BE2C (cell line): Measurements from ENCODE around the gene SWSAP1.

Source experiments
- DNase-seq: peaks from one replicate; pipeline ENCODE4 v3.0.0-alpha.2; 2020
- H3K27me3 ChIP-seq: fragments of 250-450 bp; sonication (Bioruptor Pico); 2 replicates; pipeline ENCODE4 v1.5.1; 2020; ENCODE audit warnings: mild to moderate bottlenecking
- H3K36me3 ChIP-seq: fragments of 250-450 bp; sonication (Bioruptor Pico); 2 replicates; pipeline ENCODE4 v1.5.1; 2020; ENCODE audit warnings: mild to moderate bottlenecking
- H3K4me1 ChIP-seq: fragments of 250-450 bp; sonication (Bioruptor Pico); 2 replicates; pipeline ENCODE4 v1.5.1; 2020
- H3K4me3 ChIP-seq: 2 replicates; pipeline ENCODE4 v1.5.1; 2011; ENCODE audit warnings: low read depth, low read length
- H3K9me3 ChIP-seq: fragments of 250-450 bp; sonication (Bioruptor Pico); 2 replicates; pipeline ENCODE4 v1.5.1; 2020
- TF ChIP-seq, protein P1 (sequence below): IDR thresholded peaks from 2 replicates; pipeline ENCODE4 v1.5.1; 2012; ENCODE audit warnings: mild to moderate bottlenecking, low read depth, low read length

SWSAP1 gene

DNA sequence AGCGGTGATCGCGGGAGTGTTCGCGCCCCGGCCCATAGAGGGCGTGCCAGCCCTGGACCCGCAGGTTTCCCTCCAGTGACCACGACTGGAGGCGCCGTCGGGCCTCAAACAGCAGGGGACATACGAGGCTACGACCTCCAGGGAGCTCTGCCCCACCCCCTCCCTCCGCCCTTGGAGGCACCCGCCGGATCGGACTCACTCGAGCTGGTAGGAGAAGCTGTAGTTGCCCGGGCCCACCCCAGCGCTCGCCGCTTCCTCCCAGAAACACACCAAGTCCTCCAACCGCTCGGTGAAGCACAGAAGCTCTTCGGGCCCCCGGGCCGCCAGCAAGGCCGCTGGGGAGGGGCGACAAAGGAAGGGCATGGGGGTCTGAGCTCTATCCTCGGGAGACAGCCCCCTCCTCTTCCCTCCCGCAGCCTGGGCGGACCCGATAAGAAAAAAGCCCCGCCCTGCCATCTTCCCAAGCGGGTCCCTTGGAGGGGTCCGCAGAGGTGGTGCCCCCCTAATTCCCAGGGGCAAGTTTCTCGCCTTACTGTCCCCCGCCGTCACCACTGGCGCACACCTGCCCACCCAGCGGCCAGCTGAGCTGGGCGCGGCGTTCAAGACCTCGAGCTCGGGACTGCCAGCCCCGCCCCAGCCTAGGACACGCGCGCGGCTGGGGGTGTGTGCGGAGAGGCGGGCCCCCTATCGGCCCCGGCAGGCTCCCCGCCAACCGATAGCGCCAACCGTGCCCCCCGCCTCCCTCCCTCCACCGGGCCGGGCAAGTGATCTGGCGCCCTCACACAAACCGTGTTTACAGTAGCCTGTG is 8.6 kb downstream of the SWSAP1 start:
- Histone ChIP-seq H3K27me3 (no peaks in the 10 kb centered on the region), H3K4me1 (no peaks in the 10 kb centered on the region), H3K4me3 (peak overlapping the region; percentile 73), H3K36me3 (no peaks in the 10 kb centered on the region), H3K9me3 (no peaks in the 10 kb centered on the region)
- DNase-seq: peak; percentile 66
- TF ChIP-seq, protein P1, sequence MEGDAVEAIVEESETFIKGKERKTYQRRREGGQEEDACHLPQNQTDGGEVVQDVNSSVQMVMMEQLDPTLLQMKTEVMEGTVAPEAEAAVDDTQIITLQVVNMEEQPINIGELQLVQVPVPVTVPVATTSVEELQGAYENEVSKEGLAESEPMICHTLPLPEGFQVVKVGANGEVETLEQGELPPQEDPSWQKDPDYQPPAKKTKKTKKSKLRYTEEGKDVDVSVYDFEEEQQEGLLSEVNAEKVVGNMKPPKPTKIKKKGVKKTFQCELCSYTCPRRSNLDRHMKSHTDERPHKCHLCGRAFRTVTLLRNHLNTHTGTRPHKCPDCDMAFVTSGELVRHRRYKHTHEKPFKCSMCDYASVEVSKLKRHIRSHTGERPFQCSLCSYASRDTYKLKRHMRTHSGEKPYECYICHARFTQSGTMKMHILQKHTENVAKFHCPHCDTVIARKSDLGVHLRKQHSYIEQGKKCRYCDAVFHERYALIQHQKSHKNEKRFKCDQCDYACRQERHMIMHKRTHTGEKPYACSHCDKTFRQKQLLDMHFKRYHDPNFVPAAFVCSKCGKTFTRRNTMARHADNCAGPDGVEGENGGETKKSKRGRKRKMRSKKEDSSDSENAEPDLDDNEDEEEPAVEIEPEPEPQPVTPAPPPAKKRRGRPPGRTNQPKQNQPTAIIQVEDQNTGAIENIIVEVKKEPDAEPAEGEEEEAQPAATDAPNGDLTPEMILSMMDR: peak; percentile 57

DNA sequence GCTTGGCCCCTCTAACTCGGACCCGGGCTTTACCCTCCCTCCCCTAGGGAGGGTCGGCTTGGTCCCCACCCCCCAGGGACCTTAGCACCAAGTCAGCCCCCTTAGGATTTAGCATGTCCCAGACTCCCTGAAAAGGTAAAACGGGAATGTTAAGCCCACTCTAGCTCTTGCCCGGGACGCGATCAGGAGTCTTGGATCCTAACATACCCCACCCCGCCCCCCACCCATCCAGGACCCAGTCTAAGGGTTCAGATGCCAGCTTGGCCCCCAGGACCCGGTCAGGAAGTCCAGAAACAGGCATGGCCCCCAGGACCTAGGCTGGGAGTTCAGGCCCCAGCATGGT is 9.2 kb downstream of the SWSAP1 start:
- no peaks in the 10 kb centered on the region for H3K36me3 ChIP-seq
- no peaks in the 10 kb centered on the region for H3K9me3 ChIP-seq
- DNase-seq: no peak
- no peaks in the 10 kb centered on the region for H3K4me1 ChIP-seq
- TF ChIP-seq, protein P1: no peak
- H3K4me3 ChIP-seq: peak overlapping the region; percentile 73
- H3K27me3 ChIP-seq: no peaks in the 10 kb centered on the region

DNA sequence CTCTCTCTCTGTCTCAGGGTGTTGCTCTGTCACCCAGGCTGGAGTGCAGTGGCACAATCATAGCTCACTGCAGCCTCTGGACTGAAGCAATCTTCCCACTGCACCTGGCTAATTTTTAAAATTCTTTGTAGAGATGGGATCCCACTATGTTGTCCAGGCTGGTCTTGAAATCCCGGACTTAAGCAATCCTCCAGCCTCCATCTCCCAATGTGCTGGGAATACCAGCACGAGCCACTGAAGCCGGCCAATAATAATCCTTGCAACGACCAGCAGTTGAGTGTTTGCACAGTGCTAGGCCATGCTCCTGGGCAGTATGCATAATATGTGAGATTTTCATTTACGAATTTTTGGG is 10.3 kb downstream of the SWSAP1 start:
- Histone ChIP-seq H3K36me3 (no peaks in the 10 kb centered on the region), H3K4me1 (no peaks in the 10 kb centered on the region), H3K27me3 (no peaks in the 10 kb centered on the region), H3K4me3 (no peak overlapping the region), H3K9me3 (no peaks in the 10 kb centered on the region)
- DNase-seq: no peak
- TF ChIP-seq, protein P1: no peak

DNA sequence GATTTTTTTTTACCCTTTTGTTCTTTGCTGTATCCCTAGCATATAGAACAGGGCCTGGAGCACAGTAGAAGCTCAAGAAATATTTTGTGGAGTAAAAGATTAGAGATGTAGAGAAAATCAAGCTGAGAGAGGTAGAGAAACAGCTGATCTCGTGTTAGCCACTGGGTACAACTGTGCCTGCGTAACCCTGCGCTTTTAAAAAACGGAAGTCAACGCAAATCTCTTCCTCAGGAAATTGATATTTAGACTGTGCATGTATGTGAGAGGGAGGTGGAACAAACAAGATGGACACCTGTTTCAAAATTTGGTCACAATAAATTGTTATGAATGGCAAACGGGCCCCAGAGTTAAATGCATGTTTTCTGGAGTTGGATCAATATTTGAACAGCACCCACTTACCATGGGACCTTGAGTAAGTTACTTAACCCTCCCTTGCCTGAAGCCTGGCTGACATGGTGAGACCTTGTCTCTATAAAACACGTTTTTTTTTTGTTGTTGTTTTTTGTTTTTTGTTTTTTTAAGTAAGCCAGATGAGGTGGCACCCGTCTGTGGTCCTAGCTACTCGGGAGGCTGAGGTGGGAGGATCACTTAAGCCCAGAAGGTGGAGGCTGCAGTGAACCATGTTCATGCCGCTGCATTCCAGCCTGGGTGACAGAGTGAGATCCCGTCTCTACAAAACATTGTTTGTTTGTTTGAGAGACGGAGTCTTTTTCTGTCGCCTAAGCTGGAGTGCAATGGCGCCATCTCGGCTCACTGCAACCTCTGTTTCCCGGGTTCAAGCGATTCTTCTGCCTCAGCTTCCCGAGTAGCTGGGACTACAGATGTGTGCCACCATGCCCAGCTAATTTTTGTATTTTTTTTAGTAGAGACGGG is 12.9 kb downstream of the SWSAP1 start:
- TF ChIP-seq, protein P1: no peak
- Histone ChIP-seq H3K4me1 (no peaks in the 10 kb centered on the region), H3K27me3 (no peaks in the 10 kb centered on the region), H3K4me3 (no peak overlapping the region), H3K36me3 (no peaks in the 10 kb centered on the region), H3K9me3 (no peaks in the 10 kb centered on the region)
- DNase-seq: no peak

DNA sequence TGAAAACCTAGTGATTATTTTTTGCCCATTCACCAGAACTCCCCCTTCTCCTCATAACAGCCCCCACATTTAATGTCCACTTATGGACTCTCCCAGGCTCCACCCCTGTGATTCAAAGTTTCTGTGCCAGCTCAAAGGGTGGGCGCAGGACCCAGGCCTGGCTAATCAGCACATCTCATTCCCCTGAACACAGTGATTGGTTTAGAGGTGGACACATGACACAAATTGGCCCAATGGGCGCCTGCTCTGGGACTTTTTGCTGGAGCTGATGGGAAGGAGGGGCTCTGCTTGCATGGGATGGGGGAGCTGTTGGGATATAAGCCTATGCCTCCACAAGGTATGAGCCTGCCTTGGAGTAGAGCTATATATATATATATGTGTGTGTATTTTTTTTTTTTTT is 15.9 kb downstream of the SWSAP1 start:
- Histone ChIP-seq H3K27me3 (no peaks in the 10 kb centered on the region), H3K9me3 (no peaks in the 10 kb centered on the region), H3K4me1 (no peaks in the 10 kb centered on the region), H3K4me3 (no peak overlapping the region), H3K36me3 (no peaks in the 10 kb centered on the region)
- DNase-seq: no peak
- TF ChIP-seq, protein P1: no peak
